ENCODE data around the gene NANOS1. TPM values are rescaled to one million over a fixed set of nuclear protein-coding genes. Genes with fewer than 3 reads are reported as not detected.

NANOS1 gene
- total and polyA plus RNA-seq, 2 of the 8 experiments (the other 6 are each of a cell fraction or from before 2014, with no cell fraction given), result 3.1 to 3.9 TPM

- no peak for TF ChIP-seq CHD7 (IDR thresholded peaks at IDR 0.05; ENCODE audit: insufficient replicate concordance, low read length)
- TF ChIP-seq KDM1A (IDR thresholded peaks at IDR 0.05; ENCODE audit: borderline replicate concordance, low read length), result no peak
- no peak for TF ChIP-seq CREB1 (IDR thresholded peaks at IDR 0.05)
- no peak for TF ChIP-seq USF2 (IDR thresholded peaks at IDR 0.05; ENCODE audit: low read length)
- no peak for TF ChIP-seq CHD1 (IDR thresholded peaks at IDR 0.05; ENCODE audit: low read depth, low read length)
- no peak for TF ChIP-seq NRF1 (IDR thresholded peaks at IDR 0.05; ENCODE audit: low read depth, low read length)
- no peak for TF ChIP-seq JUN (IDR thresholded peaks at IDR 0.05; ENCODE audit: low read depth, low read length)
- no peak for TF ChIP-seq HDAC2 (IDR thresholded peaks at IDR 0.05; ENCODE audit: borderline replicate concordance in 1 of 2, low read depth in 2 of 2, low read length in 2 of 2)
- TF ChIP-seq RFX5 (IDR thresholded peaks at IDR 0.05; ENCODE audit: borderline replicate concordance, low read depth, low read length), result no peak
These were observed 32.1 kb upstream of the NANOS1 start (continued) for GRCh38 chr10:118997379-118997778.
